GM23248 (cell line): ENCODE data around the gene ARNT2.

Experiments used
- EZH2 ChIP-seq: fragments of 200-600 bp; sonication (generic); IDR thresholded peaks from 2 replicates; pipeline ENCODE4 v1.6.1; 2018; ENCODE audit warnings: antibody characterized with exemption, mild to moderate bottlenecking; ENCODE audit not compliant: insufficient read depth, poor library complexity, severe bottlenecking
- EZH2phosphoT487 ChIP-seq: fragments of 200-600 bp; sonication (generic); IDR thresholded peaks from 2 replicates; pipeline ENCODE4 v1.6.1; 2018; ENCODE audit warnings: antibody characterized with exemption, moderate library complexity, mild to moderate bottlenecking, low read depth; ENCODE audit not compliant: insufficient read depth

DNA sequence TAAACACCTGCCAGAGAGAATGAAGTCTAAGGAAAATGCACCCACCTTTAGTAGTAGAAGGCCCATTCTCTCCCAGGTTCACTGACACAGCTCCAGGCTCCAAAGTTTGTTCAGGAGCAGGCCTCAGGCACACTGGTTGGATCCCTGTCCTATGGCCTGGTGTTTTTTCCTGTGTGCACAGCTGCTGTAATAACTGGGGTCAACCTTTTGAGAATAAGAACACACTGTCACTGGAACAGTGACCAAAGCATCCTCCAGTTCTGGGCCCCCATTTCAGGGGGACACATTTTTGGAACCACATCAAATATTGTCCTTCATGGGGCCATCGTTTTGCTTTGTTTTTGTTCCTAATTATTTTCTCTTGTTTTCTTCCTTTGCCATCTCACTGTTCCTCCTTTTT is 95.8 kb downstream of the ARNT2 start:
- TF ChIP-seq EZH2 (no peak), EZH2phosphoT487 (no peak)
